Activated gamma-delta T cell treated with Interleukin-2 at 50 U/mL for 16 hours (primary cell): ENCODE results near the gene OPCML.

Source experiments
- DNase-seq: peaks from one replicate; pipeline ENCODE4 v3.0.0-alpha.2; 2020

OPCML gene

DNA sequence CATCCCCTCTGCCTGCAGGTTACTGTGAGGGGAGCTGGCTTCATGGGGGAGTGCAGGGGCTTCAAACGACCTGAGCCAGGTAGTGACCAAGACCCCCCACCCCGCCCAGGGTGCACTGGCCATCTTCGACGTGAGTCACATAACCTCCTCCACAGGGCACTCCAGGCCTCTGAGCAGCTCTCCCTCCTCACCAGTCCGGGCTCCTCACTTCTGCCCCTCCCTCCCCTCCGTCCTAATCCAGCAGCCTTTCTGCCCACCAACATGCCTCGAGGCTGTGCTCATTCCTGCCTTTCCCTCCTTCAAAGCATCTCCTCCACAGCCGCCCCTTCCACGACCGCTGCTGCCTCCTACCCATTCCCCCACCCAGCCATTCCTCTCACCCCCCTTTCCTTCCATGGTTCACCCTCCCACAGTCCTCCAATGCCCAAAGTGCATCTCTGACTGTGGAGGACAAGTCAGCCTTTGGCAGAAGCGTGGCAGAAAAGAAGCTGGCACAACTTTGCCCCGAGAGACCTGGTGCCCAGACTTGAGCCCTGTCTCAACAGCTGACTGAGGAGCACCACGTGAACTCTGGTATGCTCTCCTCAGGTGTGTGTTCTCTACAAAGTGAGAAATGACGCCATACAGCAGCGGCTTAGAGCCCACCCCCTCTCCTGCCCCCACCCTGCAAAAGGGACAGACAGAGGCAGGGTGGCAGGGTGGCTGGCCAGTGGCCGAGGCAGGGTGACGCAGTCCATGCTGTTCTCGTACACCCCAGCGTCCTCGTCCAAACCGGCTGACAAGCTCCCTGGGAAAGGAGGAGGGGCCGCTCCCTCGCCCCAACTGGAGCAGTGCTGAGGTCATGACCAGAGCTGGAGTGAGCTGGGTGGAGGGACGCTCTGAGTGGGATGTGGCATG lies 30.4 kb downstream of the OPCML start:
- no peak for DNase-seq

GRCh38 chr11:133500936-133501335 lies 31.4 kb downstream of the OPCML start:
- DNase-seq = no peak

DNA sequence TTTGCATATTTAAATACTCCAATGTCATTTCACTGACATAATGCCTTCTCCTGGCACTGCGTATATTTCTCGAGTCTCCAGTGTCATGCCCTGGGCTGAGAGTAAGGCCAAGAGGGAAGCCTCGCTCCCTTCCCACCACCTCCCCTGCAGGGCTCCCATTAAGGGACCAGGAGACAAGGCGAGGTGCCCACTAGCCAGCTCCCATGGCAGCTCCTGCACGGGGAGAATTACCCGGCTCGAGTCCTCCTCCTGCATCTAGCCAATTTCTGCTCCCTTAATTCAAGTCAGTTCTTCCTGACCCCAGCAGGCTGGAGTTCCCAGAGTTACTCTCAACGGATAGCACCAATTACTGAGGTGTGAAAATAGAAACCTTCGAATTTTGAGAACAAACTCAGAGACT lies 31.9 kb downstream of the OPCML start:
- DNase-seq = no peak

- DNase-seq = no peak
Measured at GRCh38 chr11:133498969-133499368, 33.3 kb downstream of the OPCML start.

DNA sequence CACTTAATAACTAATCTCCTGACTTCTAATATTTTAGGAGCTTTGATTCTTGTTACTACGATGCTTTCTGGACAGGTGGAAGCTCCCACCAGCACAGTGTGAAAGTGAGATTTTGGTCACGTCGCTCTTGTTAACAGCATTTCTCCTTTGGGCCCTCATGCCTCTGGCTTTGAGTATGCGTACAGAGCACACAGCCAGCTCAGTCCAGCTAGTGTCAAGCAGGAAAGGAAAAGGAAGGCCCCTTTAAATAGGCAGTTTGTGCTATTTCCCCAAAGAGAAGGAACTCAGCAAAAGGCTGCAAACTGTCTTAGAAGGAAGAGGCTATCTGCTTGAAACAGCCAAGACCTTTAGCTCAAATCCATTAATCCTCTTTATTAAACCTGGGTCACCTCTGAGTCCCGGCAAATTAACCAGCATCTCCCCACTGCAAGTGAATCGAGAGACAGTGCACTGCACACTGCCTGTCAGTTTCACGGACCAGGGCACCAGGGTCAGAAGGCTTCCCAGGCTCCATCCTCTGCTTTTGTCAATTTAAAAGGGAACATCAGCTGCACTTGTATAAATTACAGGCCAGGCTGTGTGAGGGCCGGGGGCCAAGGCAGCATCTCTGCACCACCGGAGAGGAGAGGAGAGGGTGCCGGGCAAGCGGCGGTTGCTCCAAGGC lies 34.7 kb downstream of the OPCML start:
- DNase-seq = no peak

DNA sequence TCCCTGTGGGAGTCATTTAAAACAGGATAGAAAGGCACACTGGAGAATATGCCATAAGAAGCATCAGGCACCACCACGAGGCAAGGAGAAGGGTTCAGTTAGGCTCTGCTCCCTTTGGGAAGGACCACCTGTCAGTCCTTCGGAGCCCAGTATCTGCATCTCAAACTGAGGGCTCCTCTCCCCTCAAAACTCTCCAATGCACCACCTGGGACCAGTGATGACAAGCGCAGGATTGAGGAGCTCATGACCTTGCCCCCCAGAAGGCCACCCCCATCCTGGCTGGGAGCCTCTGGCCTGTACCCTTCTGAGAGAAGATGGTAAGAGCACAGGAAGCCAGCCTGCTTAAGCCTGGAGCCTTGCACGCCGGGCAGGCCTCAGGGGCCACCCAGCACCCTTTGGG lies 39.4 kb downstream of the OPCML start:
- no peak for DNase-seq

DNA sequence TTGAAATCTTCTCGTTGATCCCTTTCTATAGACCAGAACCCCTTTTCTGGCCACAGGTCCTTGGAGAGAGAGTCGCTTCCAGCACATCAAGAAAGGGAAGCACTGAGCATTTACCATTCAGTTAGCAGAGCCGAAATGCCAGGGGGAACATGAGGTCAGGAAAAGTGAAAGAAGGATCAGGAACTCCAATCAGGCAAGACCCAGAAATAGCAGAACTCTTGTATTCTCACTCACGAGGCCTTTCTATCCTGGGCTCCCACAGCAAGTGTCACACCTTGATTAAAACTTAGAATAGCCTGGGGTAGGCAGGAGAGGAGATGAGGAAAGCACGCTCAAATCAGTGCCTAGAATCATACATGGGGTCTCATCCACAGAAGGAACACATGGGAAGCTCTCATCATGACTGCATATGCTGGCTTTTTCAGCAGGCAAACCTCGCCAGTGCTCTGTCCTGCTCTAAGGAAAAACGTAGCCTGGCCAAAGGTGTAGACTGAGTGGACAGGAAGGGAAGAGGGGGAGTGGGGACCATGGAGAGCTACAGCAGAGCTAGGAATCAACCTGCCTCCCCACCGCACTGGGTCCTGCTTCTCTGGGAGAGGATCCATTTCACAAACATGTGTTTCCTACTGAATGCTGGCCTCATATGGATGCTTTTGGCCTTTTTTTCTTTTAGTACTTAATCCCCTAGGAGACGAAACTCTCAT lies 40.5 kb downstream of the OPCML start:
- no peak for DNase-seq

DNA sequence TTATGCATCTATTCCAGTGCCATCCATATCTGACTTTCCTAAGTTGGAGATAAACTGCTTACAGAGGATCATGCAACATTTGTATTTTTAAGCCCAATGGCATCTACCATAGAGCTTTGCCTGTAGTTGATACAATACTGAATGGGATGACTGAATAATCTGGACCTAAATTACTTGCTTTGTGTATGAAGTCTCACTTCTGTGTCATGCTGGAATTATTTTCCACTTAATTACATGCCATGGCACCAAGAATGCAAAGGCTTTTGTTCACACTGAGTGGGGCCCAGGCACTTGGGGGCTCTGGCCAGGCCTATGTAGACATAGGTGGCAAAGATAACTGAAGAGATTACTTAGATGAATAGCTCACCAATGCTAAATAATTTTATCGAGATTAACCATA lies 51.6 kb downstream of the OPCML start:
- DNase-seq = no peak

DNA sequence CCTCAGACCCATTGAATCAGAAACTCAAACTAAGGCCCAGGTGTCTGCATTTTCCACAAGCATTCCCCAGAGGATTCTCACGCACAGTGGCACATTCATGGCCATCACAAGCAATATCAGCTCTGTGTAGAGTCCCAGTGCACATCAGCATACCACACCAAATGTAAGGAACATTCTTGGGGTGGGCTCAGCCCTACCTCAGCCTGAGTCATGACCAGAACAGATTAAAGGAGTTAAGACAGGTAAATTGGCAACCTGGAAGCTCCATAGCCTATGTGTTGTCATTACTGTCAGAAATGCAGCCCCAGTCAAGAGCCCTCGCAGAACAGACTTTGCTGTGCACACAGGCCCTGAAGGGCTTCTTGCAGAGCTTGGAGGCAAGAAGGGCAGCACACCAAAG lies 53.1 kb downstream of the OPCML start:
- DNase-seq = no peak

- DNase-seq = no peak
Measured at GRCh38 chr11:133477251-133477625, 55.1 kb downstream of the OPCML start.

- DNase-seq = no peak
Measured at GRCh38 chr11:133476570-133477250, 55.6 kb downstream of the OPCML start.

GRCh38 chr11:133474461-133474860 lies 57.8 kb downstream of the OPCML start:
- no peak for DNase-seq

GRCh38 chr11:133467686-133468085 lies 64.6 kb downstream of the OPCML start:
- DNase-seq = no peak

DNA sequence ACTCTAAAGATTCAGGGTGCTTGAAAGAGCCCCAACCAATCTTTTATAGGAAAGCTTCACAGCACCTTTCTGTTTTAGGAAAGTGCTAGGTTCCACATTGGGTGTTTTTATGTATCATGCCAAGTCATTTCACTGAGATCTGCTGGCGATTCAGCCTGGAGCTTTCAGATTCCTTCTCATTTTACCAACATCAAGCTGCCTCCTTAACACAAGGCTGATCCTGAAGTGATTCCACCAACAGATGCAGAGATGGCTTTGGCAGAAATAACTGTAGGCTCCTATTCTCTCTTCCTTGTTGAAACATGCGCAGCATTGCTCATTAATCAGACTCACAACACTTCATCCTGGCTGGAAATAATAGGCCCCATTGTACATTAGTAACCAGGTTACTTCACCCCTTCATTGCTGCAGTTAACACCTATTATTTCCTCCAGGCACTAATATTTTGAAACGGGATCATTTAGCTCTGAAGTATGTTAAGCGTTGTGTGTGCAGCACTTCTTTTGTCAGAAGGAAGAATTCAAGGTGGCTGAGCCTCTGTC lies 89.0 kb downstream of the OPCML start:
- DNase-seq = no peak

- DNase-seq = no peak
Measured at GRCh38 chr11:133441964-133442660, 90.2 kb downstream of the OPCML start.

- DNase-seq = no peak
Measured at GRCh38 chr11:133425992-133426391, 106.3 kb downstream of the OPCML start.

DNA sequence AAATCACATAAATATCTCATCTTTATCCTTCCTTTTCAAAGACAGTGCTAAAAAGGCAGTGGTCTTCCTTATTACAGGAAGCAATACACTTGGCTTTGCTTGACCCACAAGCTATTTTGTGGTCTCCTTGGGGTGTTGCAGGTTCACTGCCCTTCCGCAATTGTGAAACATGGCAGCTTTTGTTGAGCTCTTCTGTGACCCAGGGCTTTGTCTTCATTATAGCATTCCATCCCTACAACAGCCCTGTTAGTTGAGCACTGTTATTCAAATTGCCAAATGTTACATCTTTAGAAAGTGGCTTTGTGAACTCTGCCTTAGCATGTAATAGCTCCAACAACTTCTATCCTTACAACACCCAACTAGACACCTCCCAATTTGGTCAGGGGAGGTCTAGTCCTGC lies 107.1 kb downstream of the OPCML start:
- DNase-seq = no peak

- DNase-seq = no peak
Measured at GRCh38 chr11:133418218-133418617, 114.1 kb downstream of the OPCML start.

DNA sequence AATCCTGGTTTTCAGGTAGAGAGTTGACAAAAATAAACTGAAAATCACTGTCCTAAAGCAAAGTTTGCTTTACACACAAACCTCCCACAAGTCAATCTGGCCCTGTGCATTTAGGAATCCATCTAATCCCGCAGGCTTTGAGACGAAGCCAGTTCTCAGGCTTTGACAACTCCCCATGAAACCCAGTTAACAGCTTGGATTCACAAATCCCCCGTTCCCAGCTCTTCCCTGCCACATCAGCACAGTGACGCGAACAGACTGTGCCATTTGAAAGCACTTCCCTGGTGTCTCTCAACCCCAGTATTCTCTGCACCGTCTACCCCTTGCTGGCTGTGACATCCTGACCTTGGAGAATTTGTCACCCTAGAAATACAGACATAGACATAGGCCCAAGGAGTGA lies 117.8 kb downstream of the OPCML start:
- no peak for DNase-seq

DNA sequence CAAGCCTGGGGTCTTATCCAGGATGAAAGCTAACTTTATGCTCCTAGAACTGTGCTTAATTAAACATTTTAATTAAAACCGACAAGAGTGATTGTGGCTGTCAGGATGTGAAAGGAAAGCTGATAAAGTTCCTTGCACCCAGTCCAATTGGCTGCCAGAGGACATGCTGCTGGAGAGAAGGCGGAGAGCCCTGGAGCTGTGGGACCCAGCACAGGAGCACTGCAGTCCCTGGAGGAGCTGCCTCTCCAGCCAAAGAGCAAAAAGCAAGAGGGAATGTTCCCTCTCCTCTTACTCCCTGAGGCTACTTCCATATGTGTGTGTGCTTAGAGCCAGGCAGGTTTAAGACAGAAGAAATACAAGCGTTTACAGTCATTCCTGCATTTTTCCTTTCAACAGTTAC lies 118.6 kb downstream of the OPCML start:
- DNase-seq = no peak

GRCh38 chr11:133409799-133410198 lies 122.5 kb downstream of the OPCML start:
- no peak for DNase-seq

- no peak for DNase-seq
Measured at GRCh38 chr11:133408936-133409335, 123.4 kb downstream of the OPCML start.
